Measurements from ENCODE around the gene MTA1. TPM values are rescaled to one million over a fixed set of nuclear protein-coding genes. Genes with fewer than 3 reads are reported as not detected.

The MTA1 gene
- total RNA-seq, 1 donor from 2014 or later, result 74.8 TPM

DNA sequence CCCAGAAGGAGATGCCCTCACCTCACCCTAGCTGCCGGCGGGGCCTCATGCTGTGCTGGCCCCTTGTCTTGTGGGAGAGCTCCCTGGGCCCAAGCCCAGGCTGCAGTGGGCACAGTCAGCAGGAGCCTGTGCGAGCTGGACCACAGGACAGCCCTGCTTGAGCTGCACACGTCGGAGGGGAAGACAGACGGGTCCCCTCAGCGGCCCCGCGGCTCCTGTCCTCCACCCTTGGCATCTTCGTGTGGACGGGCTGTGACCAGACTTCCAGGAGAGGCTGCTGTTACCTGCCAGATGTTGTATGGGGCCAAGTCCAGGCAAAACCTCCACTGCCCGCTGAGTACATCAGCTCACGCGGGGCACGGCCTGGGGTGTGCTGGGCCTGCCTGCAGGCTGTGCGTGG, 30.7 kb upstream of the MTA1 start:
- TF ChIP-seq CTCF (IDR thresholded peaks at IDR 0.05), result no peak
- Histone ChIP-seq H3K36me3 (peaks cover 25% of the 10 kb centered on the region), H3K27me3 (no peaks in the 10 kb centered on the region), H3K4me3 (no peak overlapping the region), H3K9me3 (no peaks in the 10 kb centered on the region), H3K27ac (peak overlapping the region; percentile 6), H3K4me1 (peaks cover 19% of the 10 kb centered on the region)
- intact Hi-C loops (cut with DNase I), result no loop called here
- DNase-seq (no peak), ATAC-seq (no peak)

DNA sequence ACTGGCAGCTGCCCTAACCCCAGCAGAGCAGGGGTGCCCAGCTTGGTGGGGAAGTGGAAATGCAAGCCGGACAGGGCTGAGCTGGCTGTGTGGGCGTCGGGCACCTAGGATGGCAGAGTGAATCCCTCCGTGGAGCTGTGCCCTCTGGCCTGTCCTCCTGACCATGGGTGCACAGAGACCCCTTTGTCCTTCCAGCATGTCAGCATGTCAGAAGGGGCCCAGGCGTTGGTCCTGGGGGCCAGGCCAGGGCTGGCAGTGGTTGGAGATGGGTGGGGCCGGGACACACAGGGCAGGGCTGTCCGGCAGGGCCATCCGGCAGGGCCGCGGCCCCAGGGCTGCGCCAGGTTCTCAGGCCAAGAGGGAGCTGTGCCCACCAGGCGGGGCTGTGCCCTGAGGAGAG, 30.1 kb upstream of the MTA1 start:
- H3K9me3 ChIP-seq, result no peaks in the 10 kb centered on the region
- peak overlapping the region; percentile 42 for H3K27ac ChIP-seq
- DNase-seq, result no peak
- ATAC-seq, result peak; percentile 37
- intact Hi-C loops (cut with DNase I), result no loop called here
- peaks cover 19% of the 10 kb centered on the region for H3K4me1 ChIP-seq
- H3K36me3 ChIP-seq, result peaks cover 22% of the 10 kb centered on the region
- TF ChIP-seq CTCF (IDR thresholded peaks at IDR 0.05), result no peak
- H3K27me3 ChIP-seq, result no peaks in the 10 kb centered on the region
- H3K4me3 ChIP-seq, result no peak overlapping the region

GRCh38 chr14:105389976-105390848, 29.4 kb upstream of the MTA1 start:
- peak; percentile 59 for ATAC-seq

DNA sequence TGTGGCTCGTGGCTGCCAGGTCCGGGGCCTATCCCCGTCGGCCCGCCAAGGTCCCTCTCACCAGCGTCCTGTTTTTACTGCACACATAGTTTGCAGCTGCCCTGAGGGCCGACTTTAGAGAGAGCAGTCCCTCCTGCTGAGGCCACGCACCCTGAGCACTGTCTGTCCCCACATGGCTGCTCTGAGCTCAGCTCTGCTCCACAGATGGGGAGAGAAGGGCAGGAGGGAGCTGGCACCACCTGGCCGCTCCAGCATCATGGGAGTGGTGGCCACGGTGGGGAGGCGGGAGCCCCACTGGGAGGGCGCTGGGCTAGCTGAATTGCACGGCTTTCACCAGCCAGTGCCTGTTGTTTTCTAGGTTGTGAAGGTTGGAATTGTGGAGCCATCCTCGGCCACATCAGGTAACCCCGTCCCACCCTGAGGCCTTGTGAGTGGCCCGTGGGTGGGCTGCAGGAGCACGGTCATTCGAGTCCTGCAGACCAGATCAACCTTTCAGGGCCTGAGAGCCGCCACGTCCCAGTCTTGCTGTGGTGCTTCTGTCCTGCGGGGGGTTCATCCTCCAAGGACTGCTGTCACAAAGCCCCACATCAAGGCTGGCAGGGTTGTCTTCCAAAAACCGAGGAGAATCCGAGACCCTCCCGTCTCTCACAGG, 28.7 kb upstream of the MTA1 start:
- Histone ChIP-seq H3K9me3 (no peaks in the 10 kb centered on the region), H3K4me3 (no peak overlapping the region), H3K27me3 (no peaks in the 10 kb centered on the region), H3K36me3 (peaks cover 11% of the 10 kb centered on the region), H3K27ac (no peak overlapping the region), H3K4me1 (peaks cover 19% of the 10 kb centered on the region)
- ATAC-seq (no peak), DNase-seq (no peak)
- intact Hi-C loops (cut with DNase I), result loop anchor here (10.0 kb wide), 1 partner anchor 104 kb away; the partner anchor contains the start of gene TEDC1
- no peak for TF ChIP-seq CTCF (IDR thresholded peaks at IDR 0.05)

More at GRCh38 chr14:105389976-105390848, 29.4 kb upstream of the MTA1 start:
- no peaks in the 10 kb centered on the region for H3K9me3 ChIP-seq
- H3K4me1 ChIP-seq, result peaks cover 19% of the 10 kb centered on the region
- no peak for TF ChIP-seq CTCF (IDR thresholded peaks at IDR 0.05)
- peaks cover 15% of the 10 kb centered on the region for H3K36me3 ChIP-seq
- DNase-seq, result no peak
- H3K27me3 ChIP-seq, result no peaks in the 10 kb centered on the region
- peak overlapping the region; percentile 42 for H3K27ac ChIP-seq
- H3K4me3 ChIP-seq, result no peak overlapping the region
- intact Hi-C loops (cut with DNase I), result loop anchor here (10.0 kb wide), 1 partner anchor 105 kb away; the partner anchor contains the start of gene TEDC1

DNA sequence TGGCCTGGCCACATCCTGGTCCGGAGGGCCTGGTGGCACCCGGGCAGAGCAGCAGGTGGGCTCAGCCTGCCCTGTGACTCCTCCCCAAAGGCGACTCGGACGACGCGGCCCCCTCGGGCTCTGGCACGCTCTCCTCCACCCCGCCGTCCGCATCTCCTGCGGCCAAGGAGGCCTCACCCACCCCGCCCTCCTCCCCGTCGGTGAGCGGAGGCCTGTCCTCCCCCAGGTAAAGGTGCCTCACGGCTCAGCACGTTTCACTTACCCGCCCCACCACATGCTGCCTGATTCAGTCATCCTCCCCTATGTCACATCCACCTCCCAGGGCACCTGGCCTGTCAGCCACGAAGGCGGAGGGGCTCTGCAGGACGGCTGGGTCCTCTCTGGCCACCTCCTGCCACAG, 28.1 kb upstream of the MTA1 start:
- no peak for TF ChIP-seq CTCF (IDR thresholded peaks at IDR 0.05)
- H3K4me1 ChIP-seq, result peaks cover 19% of the 10 kb centered on the region
- no peak overlapping the region for H3K27ac ChIP-seq
- H3K9me3 ChIP-seq, result no peaks in the 10 kb centered on the region
- ATAC-seq, result no peak
- DNase-seq, result no peak
- H3K27me3 ChIP-seq, result no peaks in the 10 kb centered on the region
- intact Hi-C loops (cut with DNase I), result loop anchor here (10.0 kb wide), 1 partner anchor 103 kb away; the partner anchor contains the start of gene TEDC1
- no peak overlapping the region for H3K4me3 ChIP-seq
- peaks cover 6% of the 10 kb centered on the region for H3K36me3 ChIP-seq
